IMR-90 (cell line): Measurements from ENCODE around the gene PRDM1. TPM values are rescaled to one million over a fixed set of nuclear protein-coding genes. Genes with fewer than 3 reads are reported as not detected.

Experiments used
- ATAC-seq: fragments of 200-7000 bp; cut with Tn5 transposase; 2 replicates; pipeline ENCODE4 v1.9.1; 2020; ENCODE audit warnings: low read depth, mild to moderate bottlenecking, moderate library complexity
- BruUV-seq: library from RNA; stranded (reverse); fragments of 400-500 nt; replicated peaks from 2 replicates; lab custom pipeline; 2021; lab: Mats Ljungman, UMichigan
- CTCF ChIA-PET: fragments of 300-600 bp; formaldehyde crosslinking; extraction: SDS; loops from one replicate; lab custom pipeline; 2021; ENCODE audit warnings: antibody characterized with exemption; lab: Yijun Ruan, JAX
- POLR2A ChIA-PET: fragments of 300-600 bp; sonication (Branson Sonifier 250); formaldehyde crosslinking; loops from one replicate; lab custom pipeline; 2022; ENCODE audit warnings: antibody characterized with exemption; ENCODE audit not compliant: unreplicated experiment; lab: Charles Lee
- DNase-seq: peaks from one replicate; pipeline ENCODE4 v3.0.0; 2013
- H2AFZ ChIP-seq: replicated peaks from 2 replicates; pipeline ENCODE3; 2013; ENCODE audit warnings: low read length, mild to moderate bottlenecking; ENCODE audit not compliant: poor library complexity
- H2AK5ac ChIP-seq: 2 replicates; pipeline ENCODE4 v1.6.1; 2013; ENCODE audit warnings: low read depth, low read length, inconsistent platforms
- H2AK9ac ChIP-seq: replicated peaks from 2 replicates; pipeline ENCODE3; 2013; ENCODE audit warnings: mild to moderate bottlenecking, low read depth, low read length, moderate library complexity; ENCODE audit not compliant: poor library complexity
- H2BK120ac ChIP-seq: 2 replicates; pipeline ENCODE4 v1.6.1; 2013; ENCODE audit warnings: low read depth, low read length, inconsistent platforms
- H2BK15ac ChIP-seq: 3 replicates; pipeline ENCODE4 v1.6.1; 2013; ENCODE audit warnings: low read depth, low read length, inconsistent platforms
- H2BK20ac ChIP-seq: 2 replicates; pipeline ENCODE4 v1.6.1; 2013; ENCODE audit warnings: low read depth, mild to moderate bottlenecking, inconsistent platforms, low read length, moderate library complexity
- H2BK5ac ChIP-seq: 2 replicates; pipeline ENCODE4 v1.6.1; 2013; ENCODE audit warnings: mild to moderate bottlenecking, low read depth, low read length, inconsistent platforms; ENCODE audit not compliant: poor library complexity, severe bottlenecking
- H3K14ac ChIP-seq: replicated peaks from 2 replicates; pipeline ENCODE4 v1.6.1; 2013; ENCODE audit warnings: low read depth, low read length, inconsistent platforms
- H3K18ac ChIP-seq: 2 replicates; pipeline ENCODE4 v1.6.1; 2013; ENCODE audit warnings: low read depth, low read length, control low read depth
- H3K23ac ChIP-seq: 2 replicates; pipeline ENCODE4 v1.6.1; 2013; ENCODE audit warnings: low read depth, low read length, inconsistent platforms
- H3K27ac ChIP-seq: 2 replicates; pipeline ENCODE4 v1.5.1; 2013; ENCODE audit warnings: mild to moderate bottlenecking, control low read depth, low read length; ENCODE audit not compliant: insufficient read depth
- H3K27me3 ChIP-seq: 2 replicates; pipeline ENCODE4 v1.6.1; 2013; ENCODE audit warnings: low read length; ENCODE audit not compliant: control insufficient read depth, insufficient read depth
- H3K36me3 ChIP-seq: 2 replicates; pipeline ENCODE4 v1.6.1; 2013; ENCODE audit warnings: low read length, mixed read lengths; ENCODE audit not compliant: control insufficient read depth, insufficient read depth
- H3K4ac ChIP-seq: 2 replicates; pipeline ENCODE4 v1.6.1; 2013; ENCODE audit warnings: low read depth, low read length, inconsistent platforms
- H3K4me1 ChIP-seq: 2 replicates; pipeline ENCODE4 v1.6.1; 2013; ENCODE audit warnings: low read length, mixed read lengths; ENCODE audit not compliant: control insufficient read depth, insufficient read depth
- H3K4me2 ChIP-seq: 2 replicates; pipeline ENCODE4 v1.6.1; 2013; ENCODE audit warnings: low read depth, mild to moderate bottlenecking, control low read depth, low read length, moderate library complexity
- H3K4me3 ChIP-seq: 2 replicates; pipeline ENCODE4 v1.5.1; 2013; ENCODE audit warnings: low read depth, mild to moderate bottlenecking, control low read depth, low read length, moderate library complexity; ENCODE audit not compliant: insufficient read depth
- H3K56ac ChIP-seq: 2 replicates; pipeline ENCODE4 v1.6.1; 2013; ENCODE audit warnings: low read length, inconsistent platforms; ENCODE audit not compliant: insufficient read depth; ENCODE audit errors: extremely low read depth
- H3K79me1 ChIP-seq, 2 experiments: 2 replicates each; pipeline ENCODE4 v1.6.1; 2013; ENCODE audit warnings: low read length in 2 of 2, inconsistent platforms in 1 of 2, low read depth in 1 of 2
- H3K9ac ChIP-seq: 2 replicates; pipeline ENCODE4 v1.6.1; 2013; ENCODE audit warnings: low read depth, low read length, control low read depth
- H3K9me1 ChIP-seq: 2 replicates; pipeline ENCODE4 v1.6.1; 2013; ENCODE audit warnings: low read length, inconsistent platforms; ENCODE audit not compliant: insufficient read depth
- H3K9me3 ChIP-seq: 2 replicates; pipeline ENCODE4 v1.6.1; 2013; ENCODE audit warnings: low read length; ENCODE audit not compliant: control insufficient read depth, insufficient read depth
- H4K20me1 ChIP-seq: 2 replicates; pipeline ENCODE4 v1.6.1; 2013; ENCODE audit warnings: low read length, inconsistent platforms; ENCODE audit not compliant: insufficient read depth
- H4K5ac ChIP-seq: 2 replicates; pipeline ENCODE4 v1.6.1; 2013; ENCODE audit warnings: mild to moderate bottlenecking, low read depth, low read length, control low read depth
- H4K8ac ChIP-seq, 2 experiments: 2 replicates each; pipeline ENCODE4 v1.6.1; 2013; ENCODE audit warnings: low read depth in 2 of 2, low read length in 2 of 2, control low read depth in 1 of 2, inconsistent platforms in 1 of 2
- H4K91ac ChIP-seq: 2 replicates; pipeline ENCODE4 v1.6.1; 2013; ENCODE audit warnings: low read depth, low read length, inconsistent platforms; ENCODE audit not compliant: insufficient read depth
- CEBPB ChIP-seq: IDR thresholded peaks from 2 replicates; pipeline ENCODE4 v1.6.1; 2012; ENCODE audit warnings: low read depth, low read length, improper control_type of control experiment
- NFE2L2 ChIP-seq: fragments of 150-350 bp; IDR thresholded peaks from 2 replicates; pipeline ENCODE4 v1.6.1; 2016; ENCODE audit warnings: low read depth, mild to moderate bottlenecking, low read length
- SMC3 ChIP-seq: fragments of 150-350 bp; IDR thresholded peaks from 2 replicates; pipeline ENCODE4 v1.6.1; 2016; ENCODE audit warnings: low read depth, mild to moderate bottlenecking, antibody characterized with exemption, low read length, moderate library complexity
- WGBS, 2 experiments: methylation state at CpG; one replicate each; pipeline versions ENCODE4 v1.1.5 to v1.1.7; 2013; ENCODE audit warnings: missing lambda C conversion rate in 2 of 2; ENCODE audit not compliant: insufficient read length in 1 of 2; ENCODE audit errors: extremely low coverage in 2 of 2; 5-methylcytosine and 5-hydroxymethylcytosine counted together
- dilution Hi-C: fragments of 300-500 bp; cut with HindIII; formaldehyde crosslinking; loops from one replicate; pipeline ENCODE4 v1.14.3; 2018; ENCODE audit warnings: low sequenced_read_pairs; ENCODE audit not compliant: unreplicated experiment
- in situ Hi-C: fragments of 300-500 bp; cut with MboI; formaldehyde crosslinking; loops from 3 replicates; pipeline ENCODE4 v1.14.3; 2019; ENCODE audit warnings: low sequenced_read_pairs, inconsistent platforms, mixed read lengths
- intact Hi-C: fragments of 100-400 bp; cut with micrococcal nuclease; formaldehyde crosslinking; loops from 2 replicates; pipeline ENCODE4 v1.10.0; 2022
- polyA plus RNA-seq, 3 experiments: library from polyadenylated mRNA; depleted of rRNA; stranded (reverse); fragments of >200 nt; gene quantifications; 2 replicates each; pipeline ENCODE4 v1.2.3, GENCODE V29; 2012; ENCODE audit warnings: low replicate concordance in 1 of 3
- total RNA-seq: library from RNA; depleted of rRNA; stranded (reverse); fragments of >200 nt; gene quantifications from 2 replicates; pipeline ENCODE4 v1.2.3, GENCODE V29; 2012
- TF ChIP-seq, protein P1 (sequence below): fragments of 150-350 bp; IDR thresholded peaks from 2 replicates; pipeline ENCODE4 v1.6.1; 2017; ENCODE audit warnings: mild to moderate bottlenecking, antibody characterized with exemption, low read length, low read depth
- TF ChIP-seq, protein P2 (sequence below): conservative IDR thresholded peaks from 2 replicates; pipeline ENCODE4 v1.5.1; 2012; ENCODE audit warnings: mild to moderate bottlenecking, low read depth, low read length, improper control_type of control experiment
- TF ChIP-seq, protein P3 (sequence below): fragments of 150-350 bp; IDR thresholded peaks from 2 replicates; pipeline ENCODE4 v1.6.1; 2016; ENCODE audit warnings: low read depth, mild to moderate bottlenecking, low read length, moderate library complexity, borderline replicate concordance

PRDM1 gene
- total and polyA plus RNA-seq, 2 of the 4 experiments (the other 2 are of a cell fraction), result 2.3 to 3.0 TPM

DNA sequence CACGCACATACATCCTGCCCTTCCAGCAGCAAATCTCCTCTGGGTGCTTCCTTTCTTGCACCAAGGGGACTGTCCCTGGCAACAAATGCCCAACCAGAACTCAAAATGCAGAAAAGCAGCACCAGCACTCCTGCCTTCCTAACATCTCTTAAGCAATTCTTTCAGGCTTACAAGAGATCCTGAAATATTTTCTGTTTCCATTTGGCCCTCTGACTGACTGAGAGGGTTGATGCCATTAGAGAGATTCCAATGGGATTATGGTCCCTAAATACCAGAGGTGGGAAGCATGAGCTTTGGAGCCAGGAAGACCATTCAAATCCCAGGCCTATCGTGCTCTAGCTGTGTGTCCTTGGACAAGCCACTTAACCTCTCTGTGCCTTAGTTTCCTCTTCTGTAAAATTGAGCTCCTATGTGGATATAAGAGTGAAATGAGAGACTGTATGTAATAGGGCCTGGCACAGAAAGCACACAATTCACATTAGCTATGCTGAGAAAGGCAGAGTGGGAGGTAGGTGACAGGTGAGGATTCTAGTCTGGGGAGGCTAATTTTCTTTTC is 56.8 kb downstream of the PRDM1 start:
- CTCF ChIA-PET, result no interaction called here
- no peak overlapping the region for H2BK120ac ChIP-seq
- no TSS peak for BruUV-seq

More for the DNA sequence above, 56.8 kb downstream of the PRDM1 start:
- no peak overlapping the region for H2BK5ac ChIP-seq
- WGBS, 2 experiments, result 86% methylated on average over 2 of the region's 2 CpGs; no CpG with 5 or more reads in 1 of the 2 experiments
- no peaks in the 10 kb centered on the region for H3K27me3 ChIP-seq
- no peak overlapping the region for H3K56ac ChIP-seq
- no peak overlapping the region for H2AK9ac ChIP-seq
- no peaks in the 10 kb centered on the region for H3K36me3 ChIP-seq
- no peak overlapping the region for H4K91ac ChIP-seq
- no peak overlapping the region for H3K14ac ChIP-seq
- POLR2A ChIA-PET, result no interaction called here
- H3K4me3 ChIP-seq, result no peak overlapping the region
- peaks cover 8% of the 10 kb centered on the region; the same call in 1 of the 2 replicates for H3K9me1 ChIP-seq
- no peak overlapping the region for H2BK20ac ChIP-seq
- no peak overlapping the region for H2AFZ ChIP-seq
- H4K20me1 ChIP-seq, result no peaks in the 10 kb centered on the region
- no peak overlapping the region for H2BK15ac ChIP-seq
- ATAC-seq (peak; percentile 46; the same call in 1 of the 2 replicates), DNase-seq (no peak)
- H3K4ac ChIP-seq, result no peak overlapping the region
- H3K23ac ChIP-seq, result no peak overlapping the region
- no peaks in the 10 kb centered on the region for H3K79me1 ChIP-seq
- H4K5ac ChIP-seq, result no peak overlapping the region
- TF ChIP-seq, protein P1, sequence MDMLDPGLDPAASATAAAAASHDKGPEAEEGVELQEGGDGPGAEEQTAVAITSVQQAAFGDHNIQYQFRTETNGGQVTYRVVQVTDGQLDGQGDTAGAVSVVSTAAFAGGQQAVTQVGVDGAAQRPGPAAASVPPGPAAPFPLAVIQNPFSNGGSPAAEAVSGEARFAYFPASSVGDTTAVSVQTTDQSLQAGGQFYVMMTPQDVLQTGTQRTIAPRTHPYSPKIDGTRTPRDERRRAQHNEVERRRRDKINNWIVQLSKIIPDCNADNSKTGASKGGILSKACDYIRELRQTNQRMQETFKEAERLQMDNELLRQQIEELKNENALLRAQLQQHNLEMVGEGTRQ, result no peak
- TF ChIP-seq CEBPB, result no peak
- no peak for TF ChIP-seq SMC3
- TF ChIP-seq NFE2L2, result no peak
- TF ChIP-seq, protein P2, sequence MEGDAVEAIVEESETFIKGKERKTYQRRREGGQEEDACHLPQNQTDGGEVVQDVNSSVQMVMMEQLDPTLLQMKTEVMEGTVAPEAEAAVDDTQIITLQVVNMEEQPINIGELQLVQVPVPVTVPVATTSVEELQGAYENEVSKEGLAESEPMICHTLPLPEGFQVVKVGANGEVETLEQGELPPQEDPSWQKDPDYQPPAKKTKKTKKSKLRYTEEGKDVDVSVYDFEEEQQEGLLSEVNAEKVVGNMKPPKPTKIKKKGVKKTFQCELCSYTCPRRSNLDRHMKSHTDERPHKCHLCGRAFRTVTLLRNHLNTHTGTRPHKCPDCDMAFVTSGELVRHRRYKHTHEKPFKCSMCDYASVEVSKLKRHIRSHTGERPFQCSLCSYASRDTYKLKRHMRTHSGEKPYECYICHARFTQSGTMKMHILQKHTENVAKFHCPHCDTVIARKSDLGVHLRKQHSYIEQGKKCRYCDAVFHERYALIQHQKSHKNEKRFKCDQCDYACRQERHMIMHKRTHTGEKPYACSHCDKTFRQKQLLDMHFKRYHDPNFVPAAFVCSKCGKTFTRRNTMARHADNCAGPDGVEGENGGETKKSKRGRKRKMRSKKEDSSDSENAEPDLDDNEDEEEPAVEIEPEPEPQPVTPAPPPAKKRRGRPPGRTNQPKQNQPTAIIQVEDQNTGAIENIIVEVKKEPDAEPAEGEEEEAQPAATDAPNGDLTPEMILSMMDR, result no peak
- TF ChIP-seq, protein P3, sequence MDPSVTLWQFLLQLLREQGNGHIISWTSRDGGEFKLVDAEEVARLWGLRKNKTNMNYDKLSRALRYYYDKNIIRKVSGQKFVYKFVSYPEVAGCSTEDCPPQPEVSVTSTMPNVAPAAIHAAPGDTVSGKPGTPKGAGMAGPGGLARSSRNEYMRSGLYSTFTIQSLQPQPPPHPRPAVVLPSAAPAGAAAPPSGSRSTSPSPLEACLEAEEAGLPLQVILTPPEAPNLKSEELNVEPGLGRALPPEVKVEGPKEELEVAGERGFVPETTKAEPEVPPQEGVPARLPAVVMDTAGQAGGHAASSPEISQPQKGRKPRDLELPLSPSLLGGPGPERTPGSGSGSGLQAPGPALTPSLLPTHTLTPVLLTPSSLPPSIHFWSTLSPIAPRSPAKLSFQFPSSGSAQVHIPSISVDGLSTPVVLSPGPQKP, result no peak
- no peaks in the 10 kb centered on the region for H3K9me3 ChIP-seq
- H4K8ac ChIP-seq, result no peak overlapping the region
- in situ Hi-C loops, result no loop called here
- intact Hi-C loops, result no loop called here
- no peak overlapping the region for H3K18ac ChIP-seq
- no peak overlapping the region for H3K9ac ChIP-seq
- no peak overlapping the region for H2AK5ac ChIP-seq
- H3K4me1 ChIP-seq, result peaks cover 11% of the 10 kb centered on the region
- dilution Hi-C loops, result no loop called here
- no peak overlapping the region for H3K4me2 ChIP-seq
- no peak overlapping the region for H3K27ac ChIP-seq
